SK-N-MC (cell line): Measurements from ENCODE around the gene SLC25A15.
A peak's percentile ranks its signal among the peaks of the same experiment; 100 is the strongest.

ENCODE experiments used
- DNase-seq: peaks from one replicate; pipeline ENCODE4 v3.0.0-alpha.2; 2011; ENCODE audit warnings: low read depth, low spot score
- H3K27ac ChIP-seq: fragments of 200-600 bp; sonication (generic); 2 replicates; pipeline ENCODE4 v1.5.1; 2016; ENCODE audit warnings: mixed run types
- H3K36me3 ChIP-seq: fragments of 200-600 bp; sonication (generic); 2 replicates; pipeline ENCODE4 v1.6.1; 2017; ENCODE audit warnings: antibody characterized with exemption, low read length, mixed read lengths; ENCODE audit not compliant: insufficient read depth
- H3K4me3 ChIP-seq: fragments of 200-600 bp; sonication (generic); 2 replicates; pipeline ENCODE4 v1.5.1; 2016
- H3K9ac ChIP-seq: fragments of 200-600 bp; sonication (generic); 2 replicates; pipeline ENCODE4 v1.8.0; 2017; ENCODE audit warnings: mixed run types, mixed read lengths; ENCODE audit not compliant: insufficient read length
- H3K9me3 ChIP-seq: fragments of 200-600 bp; sonication (generic); 2 replicates; pipeline ENCODE4 v1.6.1; 2017; ENCODE audit warnings: low read depth, mild to moderate bottlenecking, antibody characterized with exemption, low read length, moderate library complexity, mixed read lengths
- EZH2 ChIP-seq: fragments of 200-600 bp; sonication (generic); IDR thresholded peaks from one replicate; pipeline ENCODE4 v1.6.1; 2017; ENCODE audit warnings: antibody characterized with exemption
- FOXP2 ChIP-seq: optimal IDR thresholded peaks from 2 replicates; pipeline ENCODE3; 2011; ENCODE audit warnings: mild to moderate bottlenecking, moderate library complexity; ENCODE audit not compliant: insufficient read depth; ENCODE audit errors: extremely low read length, control extremely low read depth
- POLR2AphosphoS5 ChIP-seq: IDR thresholded peaks from 2 replicates; pipeline ENCODE4 v1.6.1; 2012; ENCODE audit warnings: mild to moderate bottlenecking, low read depth, low read length, borderline replicate concordance

SLC25A15 gene

DNA sequence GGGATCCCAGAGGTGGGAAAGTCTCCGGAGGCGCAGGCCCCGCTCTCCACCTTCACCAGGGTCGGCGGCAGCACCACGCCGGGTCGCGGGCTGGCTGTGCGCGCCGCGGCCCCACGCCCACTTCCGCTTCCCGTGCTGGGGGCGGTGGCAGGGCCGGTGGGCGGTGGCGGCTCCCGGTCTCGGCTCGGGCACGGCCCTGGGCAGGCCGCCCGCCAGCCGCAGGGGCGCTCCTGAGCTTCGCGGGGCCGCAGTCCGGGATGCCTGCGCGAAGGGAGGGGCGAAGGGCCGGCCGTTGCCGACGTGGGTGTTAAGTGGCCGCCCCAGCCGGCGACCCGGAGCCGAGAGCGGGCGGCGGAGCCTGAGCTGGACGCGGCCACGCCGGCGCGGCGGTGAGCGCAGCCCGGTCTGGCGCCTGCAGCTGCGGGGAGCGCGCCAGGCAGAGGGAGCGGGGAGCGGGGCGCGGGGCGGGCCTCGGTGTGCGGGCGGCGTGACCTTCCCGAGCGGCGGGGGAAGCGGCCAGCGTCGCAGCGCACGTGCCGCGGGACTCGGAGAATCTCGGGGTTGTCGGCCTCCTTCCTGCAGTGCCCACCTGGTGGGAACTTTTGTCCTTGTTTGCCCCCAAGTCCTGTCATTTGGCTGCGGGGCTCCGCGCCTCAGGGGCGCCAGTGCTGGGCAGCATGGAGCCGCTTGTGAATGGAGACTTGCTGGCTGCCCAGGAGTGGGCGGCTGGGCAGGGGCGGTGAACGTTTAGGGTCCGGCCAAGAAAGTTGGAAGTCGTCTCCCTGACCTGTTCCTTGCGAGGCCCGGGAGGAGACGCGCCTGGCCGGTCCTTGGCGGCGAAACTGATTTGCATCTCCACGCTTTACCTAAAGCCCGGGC is at the start of gene SLC25A15:
Gene SLC25A15 (plus strand): TSS at position 337 of the 879 bp plus-strand sequence. CDS start 3,616 bp downstream, outside the sequence.
- peak within 1 kb of the TSS; percentile 84 for H3K4me3 ChIP-seq
- no peak for DNase-seq
- no peaks in the 10 kb centered on the region for H3K9me3 ChIP-seq
- TF ChIP-seq POLR2AphosphoS5 (peak; percentile 72; the same call in 1 of the 2 replicates), EZH2 (no peak)
- peak within 1 kb of the TSS; percentile 87 for H3K9ac ChIP-seq
- no peaks in the 10 kb centered on the region for H3K36me3 ChIP-seq
- H3K27ac ChIP-seq, result 0 out of 2 replicates have a peak within 1 kb of the TSS, but pooled peaks have one; percentile 8

DNA sequence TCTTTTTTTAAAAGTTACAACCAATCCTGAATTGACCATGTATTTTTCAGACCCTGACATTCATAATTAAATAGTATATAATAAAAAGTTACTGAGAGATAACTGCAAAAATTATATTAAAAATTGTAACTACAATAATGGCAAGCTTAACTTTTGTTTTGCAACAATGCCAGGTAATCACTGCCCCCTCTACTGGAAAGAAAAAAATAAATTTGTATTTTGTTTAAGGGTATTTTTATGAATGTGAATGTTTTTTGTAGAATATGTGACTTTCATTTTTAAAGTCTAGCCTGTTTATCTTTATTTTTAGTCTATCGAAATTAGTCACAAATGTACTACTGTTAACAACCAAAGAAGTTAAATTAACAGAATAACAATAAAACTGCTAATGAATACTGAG is 40.1 kb upstream of the SLC25A15 start:
- no peak overlapping the region for H3K4me3 ChIP-seq
- no peak overlapping the region for H3K27ac ChIP-seq
- TF ChIP-seq EZH2 (no peak), POLR2AphosphoS5 (no peak), FOXP2 (no peak)
- H3K36me3 ChIP-seq, result peaks cover 49% of the 10 kb centered on the region
- no peaks in the 10 kb centered on the region for H3K9me3 ChIP-seq
- no peak for DNase-seq
- no peak overlapping the region for H3K9ac ChIP-seq

DNA sequence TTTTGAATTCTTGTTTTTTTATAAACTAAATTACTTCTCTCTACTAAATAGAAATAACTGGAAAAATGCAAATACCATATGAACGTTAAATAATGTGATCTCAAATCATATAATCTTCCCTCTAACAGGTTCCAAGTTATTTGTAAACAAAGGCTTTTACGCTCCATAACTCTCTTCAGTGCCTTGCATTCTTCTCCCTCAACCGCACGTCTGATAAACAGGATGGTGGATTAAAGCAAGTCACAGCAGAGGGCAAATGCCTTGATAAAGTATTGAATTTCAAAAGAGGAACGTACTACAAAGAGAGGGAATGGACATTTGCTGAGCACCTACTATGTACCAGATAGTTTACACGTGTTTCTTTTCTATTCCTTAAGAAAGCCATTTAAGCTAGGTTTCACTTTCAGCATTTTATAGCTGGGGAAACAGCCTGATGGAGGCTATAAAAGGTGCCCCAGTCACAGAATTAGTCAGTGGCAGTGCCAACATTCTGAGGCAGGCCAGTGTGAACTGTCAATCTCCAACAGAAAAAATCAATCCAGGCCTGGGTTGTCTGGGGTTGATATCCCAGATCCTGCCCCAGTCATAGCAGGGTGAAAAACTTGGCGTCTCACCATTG is 34.2 kb upstream of the SLC25A15 start:
- H3K9ac ChIP-seq, result no peak overlapping the region
- no peaks in the 10 kb centered on the region for H3K9me3 ChIP-seq
- TF ChIP-seq FOXP2, result no peak
- TF ChIP-seq POLR2AphosphoS5, result no peak
- TF ChIP-seq EZH2, result no peak
- no peak overlapping the region for H3K4me3 ChIP-seq
- DNase-seq, result no peak
- no peak overlapping the region for H3K27ac ChIP-seq
- H3K36me3 ChIP-seq, result peaks cover 49% of the 10 kb centered on the region

DNA sequence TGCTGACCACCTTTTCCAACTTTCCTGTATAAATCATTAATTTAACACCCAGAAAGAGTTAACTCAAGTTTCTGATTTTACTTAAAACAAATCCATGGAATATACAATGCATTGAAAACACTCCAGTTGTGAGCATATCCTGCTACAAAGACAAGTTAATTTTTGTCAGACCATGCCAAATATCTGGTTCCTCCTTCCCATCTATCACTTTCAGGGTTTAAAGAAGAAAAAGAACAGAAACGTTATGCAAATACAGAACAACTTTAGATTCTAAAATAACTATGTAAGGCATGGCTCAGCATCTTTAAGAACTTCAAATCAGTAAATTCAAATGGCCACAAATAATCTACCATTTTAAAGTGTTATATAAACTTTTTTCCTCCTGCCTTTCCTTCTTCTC is 33.4 kb upstream of the SLC25A15 start:
- no peak overlapping the region for H3K27ac ChIP-seq
- DNase-seq, result no peak
- H3K9me3 ChIP-seq, result no peaks in the 10 kb centered on the region
- no peak overlapping the region for H3K4me3 ChIP-seq
- H3K9ac ChIP-seq, result no peak overlapping the region
- H3K36me3 ChIP-seq, result peaks cover 48% of the 10 kb centered on the region
- no peak for TF ChIP-seq EZH2

DNA sequence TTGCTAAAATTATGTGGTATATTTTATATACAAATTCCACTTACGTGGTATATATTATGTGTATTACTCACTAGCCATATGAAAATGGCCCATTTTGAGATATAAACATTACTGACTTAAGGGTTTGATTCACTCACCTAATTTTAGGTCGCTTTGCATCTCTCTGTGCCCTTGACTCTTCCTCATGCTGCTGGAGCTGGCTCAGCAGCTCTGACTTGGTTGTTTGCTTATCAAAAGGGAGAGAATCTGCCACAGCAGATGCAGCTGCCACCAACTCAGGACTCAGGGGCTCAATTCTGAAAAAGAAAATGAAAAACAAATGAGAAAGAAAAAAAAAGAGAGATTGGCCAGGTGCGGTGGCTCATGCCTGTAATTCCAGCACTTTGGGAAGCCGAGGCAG is 30.6 kb upstream of the SLC25A15 start:
- no peak overlapping the region for H3K9ac ChIP-seq
- DNase-seq, result no peak
- no peak overlapping the region for H3K4me3 ChIP-seq
- no peak for TF ChIP-seq POLR2AphosphoS5
- TF ChIP-seq EZH2, result no peak
- TF ChIP-seq FOXP2, result no peak
- peaks cover 37% of the 10 kb centered on the region for H3K36me3 ChIP-seq
- no peak overlapping the region for H3K27ac ChIP-seq
- no peaks in the 10 kb centered on the region for H3K9me3 ChIP-seq

DNA sequence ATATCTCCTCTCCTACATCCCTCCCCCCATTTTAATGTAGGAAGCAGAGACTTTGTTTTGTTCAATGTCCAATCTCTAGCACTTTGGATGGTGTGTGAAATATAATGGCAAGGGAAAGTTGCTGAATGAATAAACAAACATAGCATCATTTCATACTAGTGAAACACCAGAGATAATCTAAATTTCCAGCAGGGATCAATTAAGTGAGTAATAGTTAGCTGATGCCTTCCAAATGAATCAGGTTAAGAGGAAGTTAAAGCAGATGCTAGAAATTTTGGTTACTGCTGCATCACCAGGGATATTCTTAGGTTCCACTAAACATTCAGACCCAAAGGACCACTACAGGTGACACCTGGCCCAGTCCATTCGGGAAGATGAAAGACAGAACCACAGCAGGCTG is 26.6 kb upstream of the SLC25A15 start:
- H3K36me3 ChIP-seq, result peaks cover 33% of the 10 kb centered on the region
- no peak overlapping the region for H3K9ac ChIP-seq
- no peak overlapping the region for H3K27ac ChIP-seq
- H3K9me3 ChIP-seq, result no peaks in the 10 kb centered on the region
- TF ChIP-seq FOXP2, result no peak
- no peak for TF ChIP-seq EZH2
- no peak for TF ChIP-seq POLR2AphosphoS5
- no peak overlapping the region for H3K4me3 ChIP-seq
- no peak for DNase-seq

DNA sequence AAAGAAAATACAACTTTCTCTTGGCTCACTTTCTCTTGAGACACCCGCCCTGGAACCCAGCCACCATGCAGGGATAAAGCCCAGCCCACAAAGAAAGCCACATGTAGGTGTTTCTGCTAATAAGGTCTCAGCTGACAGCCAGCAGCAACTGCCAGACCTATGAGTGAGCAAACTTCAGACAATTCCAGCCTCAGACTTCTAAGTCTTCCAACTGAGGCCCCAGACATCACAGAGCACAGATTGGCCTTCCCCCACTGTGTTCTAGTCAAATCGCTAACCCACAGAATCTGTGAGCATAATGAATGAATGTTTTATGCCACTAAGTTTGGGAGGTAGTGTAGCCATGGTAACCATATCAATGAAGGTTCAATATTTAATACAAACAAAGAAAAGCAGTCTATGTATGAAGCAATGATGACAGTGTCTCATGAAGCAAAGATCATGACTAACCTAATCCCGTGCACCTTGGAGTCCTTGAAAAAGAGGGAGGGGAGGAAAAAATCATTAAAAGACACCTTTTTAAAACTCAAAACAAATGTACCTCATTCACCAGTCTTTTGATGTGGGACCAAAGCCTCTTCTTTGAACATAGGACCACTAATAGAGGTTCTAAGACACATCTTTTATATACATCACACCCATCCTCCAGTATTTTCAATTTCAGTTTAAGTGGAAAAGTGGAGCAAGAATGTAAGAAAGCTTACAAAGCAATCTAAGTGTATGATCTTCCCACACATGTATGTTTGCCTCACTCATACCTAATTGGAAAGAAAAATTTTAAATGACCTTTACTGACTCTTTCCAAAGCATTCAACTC is 24.6 kb upstream of the SLC25A15 start:
- H3K9me3 ChIP-seq, result no peaks in the 10 kb centered on the region
- H3K36me3 ChIP-seq, result peaks cover 22% of the 10 kb centered on the region
- H3K4me3 ChIP-seq, result no peak overlapping the region
- no peak for TF ChIP-seq POLR2AphosphoS5
- TF ChIP-seq FOXP2, result no peak
- TF ChIP-seq EZH2, result no peak
- no peak overlapping the region for H3K9ac ChIP-seq
- no peak for DNase-seq
- no peak overlapping the region for H3K27ac ChIP-seq

DNA sequence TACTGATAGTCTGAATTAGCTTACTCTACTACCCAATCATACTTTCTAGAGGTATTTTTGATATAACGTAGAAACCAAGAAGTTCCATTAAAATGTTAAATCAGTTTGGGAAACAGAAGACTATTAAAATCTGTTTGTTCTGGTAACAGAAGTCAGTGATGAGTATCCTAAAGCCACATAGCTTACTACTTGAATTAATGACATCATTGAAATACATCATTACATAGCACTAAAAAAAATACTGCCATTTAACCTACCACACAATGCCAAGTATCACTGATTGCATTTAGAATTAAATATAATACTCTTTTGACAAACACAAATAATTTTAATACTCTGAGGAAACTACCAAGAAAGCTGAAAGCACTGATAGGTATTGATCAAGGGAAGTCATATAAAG is 23.8 kb upstream of the SLC25A15 start:
- DNase-seq, result no peak
- Histone ChIP-seq H3K36me3 (peaks cover 17% of the 10 kb centered on the region), H3K9ac (no peak overlapping the region), H3K27ac (no peak overlapping the region), H3K9me3 (no peaks in the 10 kb centered on the region), H3K4me3 (no peak overlapping the region)
- no peak for TF ChIP-seq POLR2AphosphoS5
- TF ChIP-seq FOXP2, result no peak
- no peak for TF ChIP-seq EZH2
